ENCODE data around the gene RGPD8. TPM values are rescaled to one million over a fixed set of nuclear protein-coding genes. Genes with fewer than 3 reads are reported as not detected.
A peak's percentile ranks its signal among the peaks of the same experiment; 100 is the strongest.

The RGPD8 gene
- total and polyA plus RNA-seq, 4 donors, result 1.5 to 20.6 (median 4.5) TPM

GRCh38 chr2:112480530-112481049 lies 47.1 kb upstream of the RGPD8 start:
- H3K4me3 ChIP-seq (ENCODE audit: low read depth in 1 of 3, low read length in 3 of 3), result peak overlapping the region in 2 of 3 donors; percentile 88 to 92
- no peaks in the 10 kb centered on the region for H3K9me3 ChIP-seq (ENCODE audit: control insufficient read depth in 4 of 4, low read length in 3 of 4)
- no peak overlapping the region for H3K9ac ChIP-seq (ENCODE audit: low read depth in 1 of 2, low read length in 2 of 2)
- H3K4me1 ChIP-seq (ENCODE audit: control insufficient read depth in 4 of 4, insufficient read depth in 4 of 4, low read length in 3 of 4), result peaks cover 2 to 24% (median 16%) of the 10 kb centered on the region in 4 donors
- H3K27me3 ChIP-seq (ENCODE audit: control insufficient read depth in 4 of 4, insufficient read depth in 4 of 4, low read length in 3 of 4), result no peaks in the 10 kb centered on the region
- no peaks in the 10 kb centered on the region for H3K36me3 ChIP-seq (ENCODE audit: control insufficient read depth in 4 of 4, insufficient read depth in 3 of 4, low read depth in 1 of 4, low read length in 3 of 4)
- DNase-seq (ENCODE audit: low spot score), result no peak
- peak overlapping the region in 1 of 2 donors; percentile 81 for H3K27ac ChIP-seq (ENCODE audit: low read depth in 1 of 2, low read length in 2 of 2)
- 15% methylated on average over 20 of the region's 20 CpGs for WGBS
- TF ChIP-seq CTCF (IDR thresholded peaks at IDR 0.05; ENCODE audit: low read depth, low read length, missing input control) (no peak), EGR1 (IDR thresholded peaks at IDR 0.05; ENCODE audit: low read depth in 2 of 2) (no peak), HNF4A (conservative IDR thresholded peaks at IDR 0.05) (no peak), REST (IDR thresholded peaks at IDR 0.05) (no peak), FOXA2 (IDR thresholded peaks at IDR 0.05) (no peak), TAF1 (conservative IDR thresholded peaks at IDR 0.05) (no peak), JUND (IDR thresholded peaks at IDR 0.05) (no peak), YY1 (IDR thresholded peaks at IDR 0.05) (no peak), SP1 (IDR thresholded peaks at IDR 0.05) (no peak), NR2F2 (IDR thresholded peaks at IDR 0.05) (no peak), GABPA (IDR thresholded peaks at IDR 0.05 in 1 of 2, conservative IDR thresholded peaks at IDR 0.05 in 1 of 2) (no peak), HNF4G (IDR thresholded peaks at IDR 0.05) (no peak), MAX (IDR thresholded peaks at IDR 0.05) (no peak), FOXA1 (IDR thresholded peaks at IDR 0.05) (no peak), RXRA (IDR thresholded peaks at IDR 0.05) (no peak), RAD21 (IDR thresholded peaks at IDR 0.05) (no peak)
- TF ChIP-seq, protein P1, sequence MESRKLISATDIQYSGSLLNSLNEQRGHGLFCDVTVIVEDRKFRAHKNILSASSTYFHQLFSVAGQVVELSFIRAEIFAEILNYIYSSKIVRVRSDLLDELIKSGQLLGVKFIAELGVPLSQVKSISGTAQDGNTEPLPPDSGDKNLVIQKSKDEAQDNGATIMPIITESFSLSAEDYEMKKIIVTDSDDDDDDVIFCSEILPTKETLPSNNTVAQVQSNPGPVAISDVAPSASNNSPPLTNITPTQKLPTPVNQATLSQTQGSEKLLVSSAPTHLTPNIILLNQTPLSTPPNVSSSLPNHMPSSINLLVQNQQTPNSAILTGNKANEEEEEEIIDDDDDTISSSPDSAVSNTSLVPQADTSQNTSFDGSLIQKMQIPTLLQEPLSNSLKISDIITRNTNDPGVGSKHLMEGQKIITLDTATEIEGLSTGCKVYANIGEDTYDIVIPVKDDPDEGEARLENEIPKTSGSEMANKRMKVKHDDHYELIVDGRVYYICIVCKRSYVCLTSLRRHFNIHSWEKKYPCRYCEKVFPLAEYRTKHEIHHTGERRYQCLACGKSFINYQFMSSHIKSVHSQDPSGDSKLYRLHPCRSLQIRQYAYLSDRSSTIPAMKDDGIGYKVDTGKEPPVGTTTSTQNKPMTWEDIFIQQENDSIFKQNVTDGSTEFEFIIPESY (IDR thresholded peaks at IDR 0.05), result no peak
- TF ChIP-seq, protein P2, sequence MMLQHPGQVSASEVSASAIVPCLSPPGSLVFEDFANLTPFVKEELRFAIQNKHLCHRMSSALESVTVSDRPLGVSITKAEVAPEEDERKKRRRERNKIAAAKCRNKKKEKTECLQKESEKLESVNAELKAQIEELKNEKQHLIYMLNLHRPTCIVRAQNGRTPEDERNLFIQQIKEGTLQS (IDR thresholded peaks at IDR 0.05), result no peak

Data from liver (tissue), 9 donors.